Measurements from ENCODE around the gene BZW2.
A peak's percentile ranks its signal among the peaks of the same experiment; 100 is the strongest.

Gene BZW2

DNA sequence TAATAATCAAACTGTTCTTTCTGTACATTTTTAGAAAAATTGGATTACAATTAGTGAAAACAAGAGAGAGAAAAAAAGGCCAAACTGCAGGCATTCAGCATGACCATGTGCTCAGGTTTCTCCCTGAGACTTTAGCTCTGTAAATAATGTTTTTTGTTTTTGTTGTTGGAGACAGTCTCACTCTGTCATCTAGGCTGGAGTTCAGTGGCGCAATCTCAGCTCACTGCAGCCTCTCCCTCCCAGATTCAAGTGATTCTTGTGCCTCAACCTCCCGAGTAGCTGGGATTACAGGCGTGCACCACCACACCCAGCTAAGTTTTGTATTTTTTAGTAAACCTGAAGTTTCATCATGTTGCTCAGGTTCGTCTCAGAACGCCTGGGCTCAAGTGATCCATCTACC lies 23.0 kb downstream of the BZW2 start:
- TF ChIP-seq, protein P1, sequence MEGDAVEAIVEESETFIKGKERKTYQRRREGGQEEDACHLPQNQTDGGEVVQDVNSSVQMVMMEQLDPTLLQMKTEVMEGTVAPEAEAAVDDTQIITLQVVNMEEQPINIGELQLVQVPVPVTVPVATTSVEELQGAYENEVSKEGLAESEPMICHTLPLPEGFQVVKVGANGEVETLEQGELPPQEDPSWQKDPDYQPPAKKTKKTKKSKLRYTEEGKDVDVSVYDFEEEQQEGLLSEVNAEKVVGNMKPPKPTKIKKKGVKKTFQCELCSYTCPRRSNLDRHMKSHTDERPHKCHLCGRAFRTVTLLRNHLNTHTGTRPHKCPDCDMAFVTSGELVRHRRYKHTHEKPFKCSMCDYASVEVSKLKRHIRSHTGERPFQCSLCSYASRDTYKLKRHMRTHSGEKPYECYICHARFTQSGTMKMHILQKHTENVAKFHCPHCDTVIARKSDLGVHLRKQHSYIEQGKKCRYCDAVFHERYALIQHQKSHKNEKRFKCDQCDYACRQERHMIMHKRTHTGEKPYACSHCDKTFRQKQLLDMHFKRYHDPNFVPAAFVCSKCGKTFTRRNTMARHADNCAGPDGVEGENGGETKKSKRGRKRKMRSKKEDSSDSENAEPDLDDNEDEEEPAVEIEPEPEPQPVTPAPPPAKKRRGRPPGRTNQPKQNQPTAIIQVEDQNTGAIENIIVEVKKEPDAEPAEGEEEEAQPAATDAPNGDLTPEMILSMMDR (conservative IDR thresholded peaks at IDR 0.05; ENCODE audit: control insufficient read depth, insufficient read depth, low read depth, low read length): no peak
- H3K4me3 ChIP-seq (ENCODE audit: control insufficient read depth, low read depth, low read length): no peak overlapping the region
- peak; percentile 73 for DNase-seq (ENCODE audit: low read depth)

DNA sequence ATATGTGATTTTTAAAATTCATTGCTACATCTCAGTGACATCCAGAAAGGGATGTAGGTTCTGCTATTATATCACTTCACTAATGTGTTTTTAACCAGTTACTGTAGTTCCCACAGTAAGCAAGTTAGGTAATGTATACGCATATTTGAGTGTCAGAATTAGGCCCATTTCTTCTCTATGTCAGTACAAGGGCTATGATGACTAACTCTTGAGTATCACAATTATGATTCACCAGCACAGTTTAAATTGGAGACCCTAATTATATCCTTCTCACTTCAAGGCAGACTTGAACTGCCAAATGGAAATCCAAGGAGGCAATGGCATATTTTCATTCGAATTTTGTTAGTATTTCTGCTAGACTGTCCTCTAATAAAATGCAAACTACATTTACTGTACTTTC lies 23.6 kb downstream of the BZW2 start:
- TF ChIP-seq, protein P1 (conservative IDR thresholded peaks at IDR 0.05; ENCODE audit: control insufficient read depth, insufficient read depth, low read depth, low read length): no peak
- no peak overlapping the region for H3K4me3 ChIP-seq (ENCODE audit: control insufficient read depth, low read depth, low read length)
- DNase-seq (ENCODE audit: low read depth): peak; percentile 84

DNA sequence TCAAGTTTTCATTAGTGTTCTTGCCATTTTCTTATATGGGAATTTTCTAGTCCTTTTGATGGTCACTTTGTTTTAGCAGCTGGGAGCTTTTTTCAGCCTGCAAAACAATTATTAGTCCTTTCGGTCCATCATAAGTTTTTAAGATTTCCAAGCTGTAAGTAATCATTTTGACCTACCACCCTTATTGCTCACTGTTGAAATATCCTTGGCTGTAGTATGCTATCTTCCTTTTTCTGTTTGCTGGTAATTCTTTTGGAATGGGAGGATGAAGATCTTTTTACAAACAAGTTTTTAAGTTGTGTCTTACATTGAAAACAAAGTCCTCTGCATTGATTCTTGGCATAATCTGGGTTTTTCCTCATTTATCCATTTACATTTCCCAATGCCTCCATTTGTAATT lies 24.0 kb downstream of the BZW2 start:
- TF ChIP-seq, protein P1 (conservative IDR thresholded peaks at IDR 0.05; ENCODE audit: control insufficient read depth, insufficient read depth, low read depth, low read length): no peak

DNA sequence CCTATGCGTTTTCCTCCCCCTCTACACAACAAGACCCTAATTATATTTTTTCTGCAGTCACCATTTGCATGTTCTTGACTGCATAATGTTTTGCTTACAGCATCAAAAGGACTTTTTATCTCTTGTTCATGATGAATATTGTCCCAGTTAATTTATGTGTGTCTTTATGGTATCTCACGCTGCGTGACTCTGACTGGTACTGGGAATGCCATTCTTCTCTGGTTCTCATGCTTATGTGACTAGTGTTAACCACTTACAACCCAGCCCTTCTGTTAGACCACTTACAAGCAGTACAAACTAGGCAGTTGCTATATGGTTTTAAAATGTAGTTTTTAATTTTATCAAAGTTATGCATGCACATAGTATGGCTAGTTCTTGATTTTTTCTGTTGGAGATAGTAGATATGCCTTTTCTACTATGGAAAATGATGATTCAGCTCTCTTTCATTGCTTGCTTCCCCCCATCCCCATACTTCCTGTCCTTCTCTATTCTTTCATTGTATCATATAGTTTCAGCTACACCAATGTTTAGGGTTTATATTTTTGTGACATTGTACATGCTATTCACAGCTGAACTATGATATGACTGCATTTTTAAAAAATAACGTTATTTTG lies 24.9 kb downstream of the BZW2 start:
- no peak for DNase-seq (ENCODE audit: low read depth)
- TF ChIP-seq, protein P1 (conservative IDR thresholded peaks at IDR 0.05; ENCODE audit: control insufficient read depth, insufficient read depth, low read depth, low read length): no peak
- no peak overlapping the region for H3K4me3 ChIP-seq (ENCODE audit: control insufficient read depth, low read depth, low read length)

More for the DNA sequence above, 24.0 kb downstream of the BZW2 start:
- DNase-seq (ENCODE audit: low read depth): peak; percentile 77
- no peak overlapping the region for H3K4me3 ChIP-seq (ENCODE audit: control insufficient read depth, low read depth, low read length)

DNA sequence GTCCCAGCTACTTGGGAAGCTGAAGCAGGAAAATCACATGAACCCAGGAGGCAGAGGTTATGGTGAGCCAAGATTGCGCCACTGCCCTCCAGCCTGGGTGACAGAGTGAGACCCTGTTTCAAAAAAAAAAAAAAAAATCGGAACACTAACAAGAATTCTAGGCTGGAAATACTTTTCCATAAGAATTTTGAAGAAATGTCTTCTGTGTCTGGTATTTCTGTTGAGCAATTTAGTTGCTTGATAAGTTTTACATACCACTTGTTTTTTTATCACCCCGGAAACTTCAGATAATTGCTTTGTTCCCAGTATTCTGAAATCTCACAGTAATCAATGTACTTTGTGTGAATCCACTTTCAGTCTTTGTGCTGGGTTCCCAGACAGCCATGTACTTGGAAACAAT lies 25.8 kb downstream of the BZW2 start:
- no peak overlapping the region for H3K4me3 ChIP-seq (ENCODE audit: control insufficient read depth, low read depth, low read length)
- DNase-seq (ENCODE audit: low read depth): no peak
- TF ChIP-seq, protein P1 (conservative IDR thresholded peaks at IDR 0.05; ENCODE audit: control insufficient read depth, insufficient read depth, low read depth, low read length): no peak

DNA sequence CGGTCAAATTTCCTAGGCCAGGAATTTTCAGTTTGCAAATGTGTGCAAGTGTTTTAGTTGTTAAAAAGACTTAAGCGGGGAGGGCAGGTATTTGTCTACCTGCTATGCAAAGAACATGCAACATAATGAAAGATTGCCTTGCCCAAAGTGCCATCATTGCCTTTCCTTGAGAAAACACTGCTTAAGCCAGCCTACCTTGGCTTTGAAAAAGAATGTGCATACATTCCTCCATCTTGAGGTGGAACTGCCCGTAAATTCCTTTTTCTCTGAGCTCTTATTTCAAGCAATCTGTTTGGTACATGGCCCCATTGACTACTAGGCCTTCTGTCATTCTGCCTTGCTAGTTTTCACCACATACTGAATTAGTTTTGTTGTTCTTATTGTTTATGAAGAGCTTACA lies 29.3 kb downstream of the BZW2 start:
- no peak for DNase-seq (ENCODE audit: low read depth)
- TF ChIP-seq, protein P1 (conservative IDR thresholded peaks at IDR 0.05; ENCODE audit: control insufficient read depth, insufficient read depth, low read depth, low read length): no peak
- H3K4me3 ChIP-seq (ENCODE audit: control insufficient read depth, low read depth, low read length): no peak overlapping the region

Data from fibroblast of mammary gland (primary cell).